SK-N-MC (cell line): Measurements from ENCODE around the gene ACP3.

Source experiments
- EZH2 ChIP-seq: fragments of 200-600 bp; sonication (generic); IDR thresholded peaks from one replicate; pipeline ENCODE4 v1.6.1; 2017; ENCODE audit warnings: antibody characterized with exemption
- FOXP2 ChIP-seq: optimal IDR thresholded peaks from 2 replicates; pipeline ENCODE3; 2011; ENCODE audit warnings: mild to moderate bottlenecking, moderate library complexity; ENCODE audit not compliant: insufficient read depth; ENCODE audit errors: extremely low read length, control extremely low read depth
- POLR2AphosphoS5 ChIP-seq: IDR thresholded peaks from 2 replicates; pipeline ENCODE4 v1.6.1; 2012; ENCODE audit warnings: mild to moderate bottlenecking, low read depth, low read length, borderline replicate concordance

DNA sequence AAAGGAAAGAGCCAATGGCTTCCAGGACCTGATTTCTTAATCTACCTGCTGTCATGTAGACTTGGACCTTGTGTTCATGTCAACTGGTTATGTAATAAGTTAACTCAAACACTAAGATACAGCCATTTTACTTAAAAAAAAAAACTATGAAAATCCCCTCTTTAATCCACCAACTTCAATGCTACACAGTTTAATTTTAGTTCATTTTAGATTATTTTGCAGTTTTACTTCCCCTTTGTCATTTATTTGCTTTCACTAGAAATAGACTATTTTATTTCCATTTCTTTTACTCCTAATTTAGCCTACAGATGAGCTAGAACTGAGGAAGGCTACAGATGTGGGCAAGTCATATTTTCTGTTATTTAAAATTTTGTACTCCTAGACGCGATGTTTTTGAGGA is 89.4 kb downstream of the ACP3 start:
- TF ChIP-seq POLR2AphosphoS5 (no peak), EZH2 (no peak), FOXP2 (no peak)
